ENCODE data around the gene DGKD.

- TF ChIP-seq CTCF (IDR thresholded peaks at IDR 0.05) (no peak), EZH2 (IDR thresholded peaks at IDR 0.05; ENCODE audit: borderline replicate concordance, insufficient read depth, low read depth, low read length, poor library complexity, severe bottlenecking) (no peak)
Observed at GRCh38 chr2:233349005-233349998, 5.0 kb upstream of the DGKD start.
